ENCODE data around the gene NIT1. TPM values are rescaled to one million over a fixed set of nuclear protein-coding genes. Genes with fewer than 3 reads are reported as not detected.

Gene NIT1
- total RNA-seq, 1 experiment from 2014 or later, result 52.9 TPM

DNA sequence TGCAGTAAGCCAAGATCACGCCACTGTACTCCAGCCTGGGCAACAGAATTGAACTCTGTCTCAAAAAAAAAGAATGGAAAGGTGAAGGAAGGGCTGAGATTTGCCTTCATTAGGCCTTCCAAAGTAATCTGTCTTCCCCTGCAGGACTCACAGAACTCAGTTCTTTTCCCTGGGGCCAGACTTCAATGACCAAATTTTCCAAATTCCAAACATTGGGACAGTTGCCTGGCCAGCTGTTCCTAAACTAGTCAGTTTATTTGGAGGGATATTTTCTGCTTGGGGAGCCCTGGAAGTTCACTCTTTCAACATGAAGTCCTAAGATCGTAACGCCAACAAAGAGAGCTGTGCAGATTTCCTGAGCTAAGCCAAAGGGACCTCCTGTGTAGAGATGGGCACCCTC, 20.0 kb downstream of the NIT1 start:
- Mint-ChIP-seq H3K27ac (ENCODE audit: unreplicated experiment) (no peak overlapping the region), H3K4me1 (ENCODE audit: low read depth, unreplicated experiment) (peaks cover 9% of the 10 kb centered on the region), H3K36me3 (ENCODE audit: insufficient read depth, unreplicated experiment) (no peaks in the 10 kb centered on the region), H3K4me3 (ENCODE audit: low read depth, unreplicated experiment) (no peak overlapping the region), H3K9me3 (ENCODE audit: low read depth, unreplicated experiment) (no peaks in the 10 kb centered on the region), H3K27me3 (ENCODE audit: unreplicated experiment) (no peaks in the 10 kb centered on the region)
- CTCF ChIA-PET, result interaction anchor here (0.5 to 1.1 kb wide), 3 partner anchors 9 to 198 kb away, joined by 3 to 4 read pairs (median 3); no protein-coding TSS in a partner anchor
- BruUV-seq (replicated peaks), result no TSS peak
- intact Hi-C loops (cut with micrococcal nuclease; ENCODE audit: unreplicated experiment), result loop anchor here (5.0 to 10.0 kb wide), 2 partner anchors 301 to 413 kb away; no protein-coding TSS in a partner anchor
- TF ChIP-seq, protein P1, sequence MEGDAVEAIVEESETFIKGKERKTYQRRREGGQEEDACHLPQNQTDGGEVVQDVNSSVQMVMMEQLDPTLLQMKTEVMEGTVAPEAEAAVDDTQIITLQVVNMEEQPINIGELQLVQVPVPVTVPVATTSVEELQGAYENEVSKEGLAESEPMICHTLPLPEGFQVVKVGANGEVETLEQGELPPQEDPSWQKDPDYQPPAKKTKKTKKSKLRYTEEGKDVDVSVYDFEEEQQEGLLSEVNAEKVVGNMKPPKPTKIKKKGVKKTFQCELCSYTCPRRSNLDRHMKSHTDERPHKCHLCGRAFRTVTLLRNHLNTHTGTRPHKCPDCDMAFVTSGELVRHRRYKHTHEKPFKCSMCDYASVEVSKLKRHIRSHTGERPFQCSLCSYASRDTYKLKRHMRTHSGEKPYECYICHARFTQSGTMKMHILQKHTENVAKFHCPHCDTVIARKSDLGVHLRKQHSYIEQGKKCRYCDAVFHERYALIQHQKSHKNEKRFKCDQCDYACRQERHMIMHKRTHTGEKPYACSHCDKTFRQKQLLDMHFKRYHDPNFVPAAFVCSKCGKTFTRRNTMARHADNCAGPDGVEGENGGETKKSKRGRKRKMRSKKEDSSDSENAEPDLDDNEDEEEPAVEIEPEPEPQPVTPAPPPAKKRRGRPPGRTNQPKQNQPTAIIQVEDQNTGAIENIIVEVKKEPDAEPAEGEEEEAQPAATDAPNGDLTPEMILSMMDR (IDR thresholded peaks at IDR 0.05; ENCODE audit: unreplicated experiment), result no peak
- DNase-seq, result no peak

DNA sequence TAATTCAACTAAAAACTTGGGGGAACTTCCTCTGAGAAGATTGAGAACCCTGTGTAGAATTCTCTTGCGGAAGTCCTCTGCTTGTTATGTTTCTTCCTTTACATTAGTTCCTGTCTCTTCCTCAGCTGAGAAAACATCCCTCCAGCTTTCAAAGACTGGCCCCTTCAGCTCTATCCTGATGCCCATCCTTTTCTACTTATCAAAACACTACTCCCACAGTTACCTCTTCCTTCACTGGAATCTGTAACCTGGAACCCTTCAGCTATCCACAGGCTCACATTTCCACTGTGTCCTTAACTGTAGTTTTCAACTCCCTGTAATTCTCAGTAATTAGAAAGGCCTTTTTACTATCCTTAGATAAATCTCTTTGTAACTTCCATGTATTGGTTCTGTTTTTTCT, 20.5 kb downstream of the NIT1 start:
- H3K36me3 Mint-ChIP-seq (ENCODE audit: insufficient read depth, unreplicated experiment), result no peaks in the 10 kb centered on the region
- no TSS peak for BruUV-seq (replicated peaks)

DNA sequence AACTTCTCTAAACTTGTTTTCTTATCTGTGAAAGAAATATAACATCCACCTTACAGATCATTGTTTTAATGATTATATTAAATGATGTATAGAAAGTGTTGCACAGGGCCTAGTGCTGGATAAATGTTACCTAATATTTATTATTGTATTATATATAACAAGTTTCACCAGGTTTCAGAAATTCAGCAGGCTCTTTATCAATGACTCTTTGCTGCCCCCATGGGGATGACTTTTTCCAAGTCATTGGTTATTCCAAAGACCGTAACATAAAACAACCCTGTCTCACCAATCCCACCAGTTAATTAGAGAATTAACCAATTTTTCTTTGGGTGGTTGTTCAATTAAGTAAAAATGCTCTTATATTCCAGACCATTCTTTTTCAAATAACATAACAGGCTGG, 21.9 kb downstream of the NIT1 start:
- DNase-seq, result peak; percentile 74
- peaks cover 9% of the 10 kb centered on the region for H3K4me1 Mint-ChIP-seq (ENCODE audit: low read depth, unreplicated experiment)

More for the DNA sequence above, 20.5 kb downstream of the NIT1 start:
- Mint-ChIP-seq H3K4me3 (ENCODE audit: low read depth, unreplicated experiment) (no peak overlapping the region), H3K4me1 (ENCODE audit: low read depth, unreplicated experiment) (peaks cover 9% of the 10 kb centered on the region), H3K27ac (ENCODE audit: unreplicated experiment) (no peak overlapping the region), H3K27me3 (ENCODE audit: unreplicated experiment) (no peaks in the 10 kb centered on the region), H3K9me3 (ENCODE audit: low read depth, unreplicated experiment) (no peaks in the 10 kb centered on the region)
- TF ChIP-seq, protein P1 (IDR thresholded peaks at IDR 0.05; ENCODE audit: unreplicated experiment), result no peak
- intact Hi-C loops (cut with micrococcal nuclease; ENCODE audit: unreplicated experiment), result loop anchor here (5.0 to 10.0 kb wide), 2 partner anchors 301 to 414 kb away; no protein-coding TSS in a partner anchor
- no peak for DNase-seq
- CTCF ChIA-PET, result interaction anchor here (0.6 to 1.1 kb wide), 2 partner anchors 9 to 159 kb away, joined by 3 to 4 read pairs; no protein-coding TSS in a partner anchor

DNA sequence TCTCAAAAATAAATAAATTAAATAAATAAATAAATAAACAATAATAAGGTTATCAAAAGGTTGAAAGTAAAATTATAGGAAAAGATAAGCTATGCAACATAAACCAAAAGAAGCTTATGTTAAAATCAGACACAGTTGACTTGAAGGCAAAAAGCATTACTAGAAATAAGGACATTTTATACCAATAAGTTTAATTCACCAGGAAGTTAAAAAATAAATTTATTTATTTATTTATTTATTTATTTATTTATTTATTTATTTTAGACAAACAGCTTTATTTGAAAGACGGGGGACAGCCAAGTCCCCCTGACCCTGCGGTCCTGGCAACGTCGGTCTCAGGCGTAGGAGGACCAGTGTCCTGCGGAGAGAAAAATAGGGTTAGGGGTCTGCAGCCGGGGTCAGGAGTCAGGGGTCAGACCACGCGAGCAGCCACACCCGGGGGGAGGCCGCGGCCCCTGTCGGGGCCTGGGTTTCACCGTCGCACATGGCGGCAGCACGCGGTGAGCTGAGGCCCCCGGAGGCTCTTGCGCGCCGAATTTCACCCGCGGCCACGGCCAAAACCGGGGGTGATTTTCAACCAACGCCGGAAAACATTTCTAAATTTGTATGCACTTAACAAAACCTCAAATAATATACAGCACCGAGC, 23.0 kb downstream of the NIT1 start:
- Mint-ChIP-seq H3K27me3 (ENCODE audit: unreplicated experiment) (no peaks in the 10 kb centered on the region), H3K36me3 (ENCODE audit: insufficient read depth, unreplicated experiment) (no peaks in the 10 kb centered on the region), H3K9me3 (ENCODE audit: low read depth, unreplicated experiment) (no peaks in the 10 kb centered on the region), H3K27ac (ENCODE audit: unreplicated experiment) (no peak overlapping the region), H3K4me3 (ENCODE audit: low read depth, unreplicated experiment) (no peak overlapping the region), H3K4me1 (ENCODE audit: low read depth, unreplicated experiment) (peaks cover 9% of the 10 kb centered on the region)
- intact Hi-C loops (cut with micrococcal nuclease; ENCODE audit: unreplicated experiment), result no loop called here
- CTCF ChIA-PET, result interaction anchor here (0.6 to 1.1 kb wide), 3 partner anchors 8 to 67 kb away, joined by 3 to 5 read pairs (median 3); partner anchors contain the start of gene USP21
- no TSS peak for BruUV-seq (replicated peaks)
- DNase-seq, result no peak
- TF ChIP-seq, protein P1 (IDR thresholded peaks at IDR 0.05; ENCODE audit: unreplicated experiment), result no peak

More for the DNA sequence above, 21.9 kb downstream of the NIT1 start:
- Mint-ChIP-seq H3K27me3 (ENCODE audit: unreplicated experiment) (no peaks in the 10 kb centered on the region), H3K9me3 (ENCODE audit: low read depth, unreplicated experiment) (no peaks in the 10 kb centered on the region), H3K27ac (ENCODE audit: unreplicated experiment) (no peak overlapping the region), H3K4me3 (ENCODE audit: low read depth, unreplicated experiment) (no peak overlapping the region), H3K36me3 (ENCODE audit: insufficient read depth, unreplicated experiment) (no peaks in the 10 kb centered on the region)
- intact Hi-C loops (cut with micrococcal nuclease; ENCODE audit: unreplicated experiment), result loop anchor here (5.0 to 10.0 kb wide), 2 partner anchors 302 to 415 kb away; no protein-coding TSS in a partner anchor
- no TSS peak for BruUV-seq (replicated peaks)
- TF ChIP-seq, protein P1 (IDR thresholded peaks at IDR 0.05; ENCODE audit: unreplicated experiment), result no peak
- CTCF ChIA-PET, result no interaction called here

Measured in Calu3 (cell line).